Neural progenitor cell (in vitro differentiated cells): ENCODE measurements around the gene SMCHD1. TPM values are rescaled to one million over a fixed set of nuclear protein-coding genes. Genes with fewer than 3 reads are reported as not detected.
"Not testable (repeated sequence)": the region's sequence is repeated elsewhere in the genome, so short reads cannot be mapped to it uniquely, and the experiment has no call there.

Source experiments
- DNase-seq: peaks from one replicate; pipeline ENCODE4 v3.0.0-alpha.2; 2016; ENCODE audit warnings: low spot score
- H2AFZ ChIP-seq: fragments of 200-600 bp; sonication (generic); replicated peaks from 2 replicates; pipeline ENCODE4 v1.6.1; 2016; ENCODE audit warnings: antibody characterized with exemption
- H3F3A ChIP-seq: fragments of 200-600 bp; sonication (generic); 2 replicates; pipeline ENCODE4 v1.6.1; 2016; ENCODE audit warnings: antibody characterized with exemption, low read depth
- H3K27ac ChIP-seq: fragments of 200-600 bp; sonication (generic); 2 replicates; pipeline ENCODE4 v1.5.1; 2016; ENCODE audit warnings: mild to moderate bottlenecking
- H3K27me3 ChIP-seq: fragments of 200-600 bp; sonication (generic); 2 replicates; pipeline ENCODE4 v1.6.1; 2016; ENCODE audit warnings: mild to moderate bottlenecking, moderate library complexity
- H3K36me3 ChIP-seq: fragments of 200-600 bp; sonication (generic); 2 replicates; pipeline ENCODE4 v1.5.1; 2016
- H3K4me1 ChIP-seq: fragments of 200-600 bp; sonication (generic); 2 replicates; pipeline ENCODE4 v1.6.1; 2016; ENCODE audit warnings: mixed run types
- H3K4me2 ChIP-seq: fragments of 200-600 bp; sonication (generic); 2 replicates; pipeline ENCODE4 v1.6.1; 2016
- H3K4me3 ChIP-seq: fragments of 200-600 bp; sonication (generic); 2 replicates; pipeline ENCODE4 v1.5.1; 2016
- H3K79me2 ChIP-seq: fragments of 200-600 bp; sonication (generic); 2 replicates; pipeline ENCODE4 v1.6.1; 2016; ENCODE audit warnings: low read depth
- H3K9ac ChIP-seq: fragments of 200-600 bp; sonication (generic); 2 replicates; pipeline ENCODE4 v1.6.1; 2016
- H3K9me3 ChIP-seq: fragments of 200-600 bp; sonication (generic); 2 replicates; pipeline ENCODE4 v1.5.1; 2016; ENCODE audit warnings: low read depth
- H4K20me1 ChIP-seq: fragments of 200-600 bp; sonication (generic); 2 replicates; pipeline ENCODE4 v1.6.1; 2016; ENCODE audit warnings: low read depth
- H3K27ac Mint-ChIP-seq: 3 replicates; pipeline ENCODE4 v1.8.0; 2021; ENCODE audit warnings: mixed read lengths
- H3K27me3 Mint-ChIP-seq: 2 replicates; pipeline ENCODE4 v1.8.0; 2022; ENCODE audit warnings: low read depth, mild to moderate bottlenecking, inconsistent platforms, moderate library complexity, mixed read lengths; ENCODE audit not compliant: insufficient read depth
- H3K36me3 Mint-ChIP-seq: 3 replicates; pipeline ENCODE4 v1.8.0; 2021; ENCODE audit warnings: mixed read lengths
- H3K4me1 Mint-ChIP-seq: 3 replicates; pipeline ENCODE4 v1.8.0; 2021; ENCODE audit warnings: mixed read lengths
- H3K4me3 Mint-ChIP-seq: 3 replicates; pipeline ENCODE4 v1.8.0; 2021; ENCODE audit warnings: mild to moderate bottlenecking, moderate library complexity, mixed read lengths
- H3K9me3 Mint-ChIP-seq: 3 replicates; pipeline ENCODE4 v1.8.0; 2020; ENCODE audit warnings: mixed read lengths
- CTCF ChIP-seq: fragments of 200-600 bp; sonication (generic); IDR thresholded peaks from 2 replicates; pipeline ENCODE4 v1.5.1; 2017; ENCODE audit warnings: antibody characterized with exemption, mild to moderate bottlenecking
- EZH2 ChIP-seq: fragments of 200-600 bp; sonication (generic); IDR thresholded peaks from 2 replicates; pipeline ENCODE4 v1.6.1; 2017; ENCODE audit warnings: antibody characterized with exemption, mild to moderate bottlenecking, moderate library complexity
- EZH2phosphoT487 ChIP-seq: fragments of 200-600 bp; sonication (generic); IDR thresholded peaks from 2 replicates; pipeline ENCODE4 v1.6.1; 2017; ENCODE audit warnings: antibody characterized with exemption
- total RNA-seq: library from RNA; depleted of rRNA; stranded (reverse); fragments of >200 nt; gene quantifications from 2 replicates; pipeline ENCODE4 v1.2.3, GENCODE V29; 2015; ENCODE audit warnings: low replicate concordance

The SMCHD1 gene
- total RNA-seq, 1 donor from 2014 or later = 127 TPM

- Mint-ChIP-seq H3K36me3 (peaks cover 31% of the 10 kb centered on the region), H3K27ac (no peak overlapping the region), H3K27me3 (peaks cover 2% of the 10 kb centered on the region), H3K4me3 (no peak overlapping the region), H3K9me3 (no peaks in the 10 kb centered on the region), H3K4me1 (no peaks in the 10 kb centered on the region)
- no peaks in the 10 kb centered on the region for H3K27me3 ChIP-seq
- no peaks in the 10 kb centered on the region for H3K4me1 ChIP-seq
- no peaks in the 10 kb centered on the region for H3K79me2 ChIP-seq
- H2AFZ ChIP-seq = no peak overlapping the region
- no peak overlapping the region for H3K27ac ChIP-seq
- TF ChIP-seq CTCF (no peak), EZH2phosphoT487 (no peak), EZH2 (no peak)
- no peaks in the 10 kb centered on the region for H4K20me1 ChIP-seq
- H3K4me3 ChIP-seq = no peak overlapping the region
- no peak overlapping the region for H3K4me2 ChIP-seq
- H3K9me3 ChIP-seq = no peaks in the 10 kb centered on the region
- peaks cover 40% of the 10 kb centered on the region for H3K36me3 ChIP-seq
- H3F3A ChIP-seq = peaks cover 6% of the 10 kb centered on the region
- no peak for DNase-seq
- H3K9ac ChIP-seq = no peak overlapping the region
Observed at GRCh38 chr18:2729757-2730156, 74.2 kb downstream of the SMCHD1 start.

DNA sequence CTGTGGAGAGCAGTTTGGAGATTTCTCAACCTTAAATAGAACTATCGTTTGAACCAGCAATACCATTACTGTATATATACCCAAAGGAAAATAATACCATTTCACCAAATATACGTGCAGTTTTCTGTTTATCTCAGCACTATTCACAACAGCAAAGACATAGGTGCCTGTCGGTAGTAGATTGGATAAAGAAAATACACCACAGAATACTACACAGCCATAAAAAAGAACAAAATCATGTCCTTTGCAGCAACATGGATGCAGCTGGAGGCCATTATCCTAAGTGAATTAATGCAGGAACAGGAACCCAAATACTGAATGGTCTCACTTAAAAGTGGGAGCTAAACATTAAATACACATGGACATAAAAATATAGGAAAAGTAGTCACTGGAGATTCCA is 81.3 kb downstream of the SMCHD1 start:
- Histone ChIP-seq H3K27ac (no peak overlapping the region), H3K4me2 (no peak overlapping the region), H2AFZ (no peak overlapping the region), H3K4me3 (no peak overlapping the region), H3K4me1 (no peaks in the 10 kb centered on the region), H3K27me3 (no peaks in the 10 kb centered on the region), H3K79me2 (no peaks in the 10 kb centered on the region), H3F3A (no peaks in the 10 kb centered on the region), H4K20me1 (no peaks in the 10 kb centered on the region), H3K9ac (no peak overlapping the region), H3K36me3 (peaks cover 35% of the 10 kb centered on the region), H3K9me3 (no peaks in the 10 kb centered on the region)
- DNase-seq = no peak
- H3K4me3 Mint-ChIP-seq = no peak overlapping the region
- no peaks in the 10 kb centered on the region for H3K4me1 Mint-ChIP-seq
- peaks cover 2% of the 10 kb centered on the region for H3K27me3 Mint-ChIP-seq
- no peak overlapping the region for H3K27ac Mint-ChIP-seq
- TF ChIP-seq EZH2 (no peak), EZH2phosphoT487 (no peak), CTCF (no peak)
- no peaks in the 10 kb centered on the region for H3K9me3 Mint-ChIP-seq
- H3K36me3 Mint-ChIP-seq = peaks cover 45% of the 10 kb centered on the region

GRCh38 chr18:2740082-2740481 is 84.6 kb downstream of the SMCHD1 start:
- not testable (repeated sequence) for H3K4me2 ChIP-seq, H3K4me1 Mint-ChIP-seq, H3K27ac ChIP-seq, H3K27me3 Mint-ChIP-seq, H3K27me3 ChIP-seq, H3K9me3 Mint-ChIP-seq, H3K4me3 Mint-ChIP-seq, H3K9me3 ChIP-seq, H3K27ac Mint-ChIP-seq, DNase-seq, H3K79me2 ChIP-seq, H2AFZ ChIP-seq, H3K4me1 ChIP-seq, H3F3A ChIP-seq, H4K20me1 ChIP-seq, H3K4me3 ChIP-seq, H3K9ac ChIP-seq
- H3K36me3 ChIP-seq = peaks cover 35% of the 10 kb centered on the region
- peaks cover 31% of the 10 kb centered on the region for H3K36me3 Mint-ChIP-seq

- DNase-seq = no peak
- Histone ChIP-seq H3K79me2 (no peaks in the 10 kb centered on the region), H3K27me3 (no peaks in the 10 kb centered on the region), H2AFZ (no peak overlapping the region), H3K9me3 (no peaks in the 10 kb centered on the region), H3K9ac (no peak overlapping the region), H4K20me1 (no peaks in the 10 kb centered on the region), H3K27ac (no peak overlapping the region), H3K4me3 (no peak overlapping the region), H3K36me3 (peaks cover 23% of the 10 kb centered on the region), H3F3A (no peaks in the 10 kb centered on the region), H3K4me2 (no peak overlapping the region), H3K4me1 (no peaks in the 10 kb centered on the region)
- no peaks in the 10 kb centered on the region for H3K4me1 Mint-ChIP-seq
- peaks cover 18% of the 10 kb centered on the region for H3K36me3 Mint-ChIP-seq
- H3K27me3 Mint-ChIP-seq = no peaks in the 10 kb centered on the region
- H3K27ac Mint-ChIP-seq = no peak overlapping the region
- no peaks in the 10 kb centered on the region for H3K9me3 Mint-ChIP-seq
- TF ChIP-seq EZH2phosphoT487 = no peak
- TF ChIP-seq CTCF = no peak
- TF ChIP-seq EZH2 = no peak
- no peak overlapping the region for H3K4me3 Mint-ChIP-seq
Observed at GRCh38 chr18:2746274-2746673, 90.7 kb downstream of the SMCHD1 start.
